Esophagus muscularis mucosa (tissue), 4 donors: ENCODE measurements around the gene TPD52L1. TPM values are rescaled to one million over a fixed set of nuclear protein-coding genes. Genes with fewer than 3 reads are reported as not detected.

Experiments
- DNase-seq: peaks from one replicate; pipeline ENCODE4 v3.0.0-alpha.2; 2017; ENCODE audit errors: extremely low spot score
- H3K27ac ChIP-seq, 4 donors: fragments of 200-600 bp; sonication (generic); replicated peaks in 1 of 4; 1 replicate in 3 of 4; 2 replicates in 1 of 4; pipeline ENCODE4 v1.5.1; 2016 to 2019; ENCODE audit warnings: mild to moderate bottlenecking in 1 of 4
- H3K27me3 ChIP-seq, 4 donors: fragments of 200-600 bp; sonication (generic); one replicate each; pipeline versions ENCODE4 v1.5.1 to v1.6.0; 2016 to 2019
- H3K36me3 ChIP-seq, 4 donors: fragments of 200-600 bp; sonication (generic); one replicate each; pipeline ENCODE4 v1.5.1; 2016 to 2019
- H3K4me1 ChIP-seq, 4 donors: fragments of 200-600 bp; sonication (generic); one replicate each; pipeline ENCODE4 v1.5.1; 2016 to 2019
- H3K4me3 ChIP-seq, 4 donors: fragments of 200-600 bp; sonication (generic); 1 replicate in 2 of 4; 2 replicates in 2 of 4; pipeline ENCODE4 v1.5.1; 2016 to 2019; ENCODE audit warnings: mild to moderate bottlenecking in 4 of 4, moderate library complexity in 1 of 4
- H3K9me3 ChIP-seq, 4 donors: fragments of 200-600 bp; sonication (generic); 1 replicate in 3 of 4; 2 replicates in 1 of 4; pipeline ENCODE4 v1.5.1; 2016 to 2019
- CTCF ChIP-seq, 3 experiments: fragments of 200-600 bp in 2 of 3; fragments of 450-650 bp in 1 of 3; sonication (generic) in 2 of 3; IDR thresholded peaks; one replicate each; pipeline ENCODE4 v1.5.1; 2017 to 2019; ENCODE audit warnings: antibody characterized with exemption in 3 of 3, mild to moderate bottlenecking in 2 of 3, moderate library complexity in 1 of 3
- EP300 ChIP-seq: sonication (generic); formaldehyde crosslinking; IDR thresholded peaks from one replicate; pipeline ENCODE4 v1.6.1; 2017; ENCODE audit warnings: antibody characterized with exemption
- POLR2A ChIP-seq: fragments of 450-650 bp; IDR thresholded peaks from one replicate; pipeline ENCODE4 v1.6.1; 2017; ENCODE audit warnings: antibody characterized with exemption, moderate library complexity, mild to moderate bottlenecking, low read depth
- POLR2AphosphoS5 ChIP-seq, 2 donors: sonication (generic); formaldehyde crosslinking; IDR thresholded peaks; one replicate each; pipeline ENCODE4 v1.6.1; 2017; ENCODE audit warnings: antibody characterized with exemption in 2 of 2
- WGBS: methylation state at CpG from one replicate; pipeline ENCODE4 v1.1.5; 2018; 5-methylcytosine and 5-hydroxymethylcytosine counted together
- intact Hi-C: fragments of 100-400 bp; cut with DNase I; formaldehyde crosslinking; loops from one replicate; pipeline ENCODE4 v1.15.1; 2023
- total RNA-seq, 4 donors: library from RNA; depleted of rRNA; stranded (reverse); fragments of >200 nt; gene quantifications; one replicate each; pipeline versions ENCODE4 v1.1.0 to v1.2.1, GENCODE V29; 2016

Gene TPD52L1
- total RNA-seq, 4 donors from 2014 or later: 18.7 to 46.4 (median 31.1) TPM

DNA sequence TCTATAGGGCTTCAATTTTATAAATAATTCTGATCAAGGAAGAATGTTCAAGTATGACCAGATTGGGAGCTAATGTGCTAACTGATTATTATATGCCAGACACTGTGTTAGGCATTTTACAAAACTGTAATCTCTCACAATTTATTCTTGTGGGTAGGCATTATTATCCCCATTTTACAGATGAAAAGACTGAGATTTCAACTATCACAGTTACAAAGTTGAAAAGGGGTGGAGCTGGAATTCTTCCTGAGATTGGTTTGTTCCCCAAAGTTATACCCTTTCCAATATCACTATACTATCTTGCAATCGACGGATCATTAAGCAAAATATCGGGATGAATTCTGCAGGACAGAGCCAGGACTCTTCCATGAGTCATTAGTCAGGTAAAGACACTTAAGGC, 57.1 kb downstream of the TPD52L1 start:
- no peak for DNase-seq
- peaks cover 0 to 12% (median 0%) of the 10 kb centered on the region in 4 donors for H3K4me1 ChIP-seq
- intact Hi-C loops: no loop called here
- no peaks in the 10 kb centered on the region for H3K36me3 ChIP-seq
- WGBS: 98% methylated on average over 3 of the region's 3 CpGs
- no peak for TF ChIP-seq EP300
- TF ChIP-seq CTCF (IDR thresholded peaks at IDR 0.05): no peak
- no peak for TF ChIP-seq POLR2A
- TF ChIP-seq POLR2AphosphoS5 (IDR thresholded peaks at IDR 0.05): no peak
- H3K9me3 ChIP-seq: no peaks in the 10 kb centered on the region
- no peaks in the 10 kb centered on the region for H3K27me3 ChIP-seq
- H3K4me3 ChIP-seq: no peak overlapping the region
- H3K27ac ChIP-seq: no peak overlapping the region

DNA sequence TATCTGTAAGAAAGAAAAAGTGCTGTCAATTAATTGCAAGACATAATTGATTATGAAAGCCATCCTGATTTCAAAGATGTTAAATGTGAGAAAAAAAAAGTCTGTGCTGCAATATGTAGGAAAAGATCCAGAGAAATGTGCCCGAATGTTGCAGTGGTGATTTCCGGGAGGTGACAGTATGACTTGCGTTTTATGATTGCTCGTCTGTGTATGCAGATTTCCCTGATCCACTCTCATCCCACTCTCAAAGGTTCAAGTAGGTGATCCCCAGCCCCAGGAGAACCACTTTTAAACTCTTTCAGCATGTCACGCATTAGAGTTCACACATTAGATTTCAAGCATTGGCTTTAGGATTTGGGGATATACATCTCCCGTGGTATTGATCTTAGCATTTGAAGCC, 57.8 kb downstream of the TPD52L1 start:
- DNase-seq: no peak
- Histone ChIP-seq H3K9me3 (no peaks in the 10 kb centered on the region), H3K36me3 (no peaks in the 10 kb centered on the region), H3K27me3 (no peaks in the 10 kb centered on the region), H3K4me3 (no peak overlapping the region), H3K27ac (no peak overlapping the region), H3K4me1 (peaks cover 0 to 15% (median 0%) of the 10 kb centered on the region in 4 donors)
- 94% methylated on average over 6 of the region's 6 CpGs for WGBS
- TF ChIP-seq EP300 (no peak), POLR2A (no peak), POLR2AphosphoS5 (IDR thresholded peaks at IDR 0.05) (no peak), CTCF (IDR thresholded peaks at IDR 0.05) (no peak)
- intact Hi-C loops: no loop called here

DNA sequence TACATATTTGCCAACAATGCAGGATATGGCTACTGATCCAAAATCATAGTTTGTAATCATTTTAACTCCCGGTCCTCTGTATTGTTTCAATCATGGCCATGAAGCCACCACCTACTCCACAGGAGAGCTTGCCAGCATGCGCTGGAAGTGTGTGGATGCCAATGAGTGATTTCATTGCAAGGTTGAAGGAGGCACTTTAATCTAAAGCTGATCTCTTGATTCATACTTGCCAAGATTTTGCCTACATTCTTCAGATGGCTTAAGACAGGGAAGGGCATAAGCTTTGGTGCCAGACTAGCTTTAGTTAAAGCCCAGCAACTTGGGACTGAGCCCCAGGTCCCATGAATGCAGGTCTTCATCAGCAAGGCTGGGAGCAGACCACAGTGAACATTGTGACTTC, 58.8 kb downstream of the TPD52L1 start:
- H3K27ac ChIP-seq: no peak overlapping the region
- no peaks in the 10 kb centered on the region for H3K36me3 ChIP-seq
- H3K4me1 ChIP-seq: peaks cover 0 to 15% (median 0%) of the 10 kb centered on the region in 4 donors
- H3K27me3 ChIP-seq: no peaks in the 10 kb centered on the region
- 90% methylated on average over 2 of the region's 2 CpGs for whole genome bisulfite sequencing
- no peak overlapping the region for H3K4me3 ChIP-seq
- no peaks in the 10 kb centered on the region for H3K9me3 ChIP-seq
- intact Hi-C loops: no loop called here
- DNase-seq: no peak
- TF ChIP-seq POLR2A: no peak

- no peak overlapping the region for H3K4me3 ChIP-seq
- intact Hi-C loops: no loop called here
- no peak overlapping the region for H3K27ac ChIP-seq
- DNase-seq: no peak
- peaks cover 0 to 9% (median 0%) of the 10 kb centered on the region in 4 donors for H3K4me1 ChIP-seq
- H3K9me3 ChIP-seq: no peaks in the 10 kb centered on the region
- H3K27me3 ChIP-seq: no peaks in the 10 kb centered on the region
- whole genome bisulfite sequencing: 98% methylated on average over 3 of the region's 3 CpGs
- no peaks in the 10 kb centered on the region for H3K36me3 ChIP-seq
- TF ChIP-seq POLR2AphosphoS5 (IDR thresholded peaks at IDR 0.05): no peak
- no peak for TF ChIP-seq CTCF (IDR thresholded peaks at IDR 0.05)
- TF ChIP-seq EP300: no peak
- no peak for TF ChIP-seq POLR2A
These were observed 60.4 kb downstream of the TPD52L1 start for GRCh38 chr6:125213939-125214338.

- WGBS: 83% methylated on average over 4 of the region's 4 CpGs
- Histone ChIP-seq H3K36me3 (no peaks in the 10 kb centered on the region), H3K4me1 (peaks cover 0 to 8% (median under 1%) of the 10 kb centered on the region in 4 donors), H3K9me3 (no peaks in the 10 kb centered on the region), H3K4me3 (no peak overlapping the region), H3K27me3 (no peaks in the 10 kb centered on the region), H3K27ac (no peak overlapping the region)
- TF ChIP-seq POLR2AphosphoS5 (IDR thresholded peaks at IDR 0.05): no peak
- no peak for TF ChIP-seq POLR2A
- no peak for TF ChIP-seq CTCF (IDR thresholded peaks at IDR 0.05)
- TF ChIP-seq EP300: no peak
- no peak for DNase-seq
- intact Hi-C loops: no loop called here
These were observed 61.8 kb downstream of the TPD52L1 start for GRCh38 chr6:125215252-125215819.
